Body of pancreas (tissue), 4 donors: ENCODE measurements around the gene TNFAIP2. TPM values are rescaled to one million over a fixed set of nuclear protein-coding genes. Genes with fewer than 3 reads are reported as not detected.

Source experiments
- ATAC-seq: fragments of 150-250 bp; one replicate; pipeline ENCODE4 v1.9.1; 2016
- DNase-seq, 4 donors: peaks; one replicate each; pipeline ENCODE4 v3.0.0-alpha.2; 2019
- H3K27ac ChIP-seq, 4 donors: fragments of 200-600 bp; sonication (generic); 1 replicate in 3 of 4; 2 replicates in 1 of 4; pipeline versions ENCODE4 v1.5.1 to v1.6.1; 2016 to 2019; ENCODE audit warnings: mild to moderate bottlenecking in 1 of 4, mixed read lengths in 1 of 4, moderate library complexity in 1 of 4
- H3K27me3 ChIP-seq, 2 donors: fragments of 200-600 bp; sonication (generic); one replicate each; pipeline ENCODE4 v1.6.0; 2016; ENCODE audit warnings: mild to moderate bottlenecking in 1 of 2
- H3K36me3 ChIP-seq, 2 donors: fragments of 200-600 bp; sonication (generic); replicated peaks in 1 of 2; 2 replicates each; pipeline ENCODE4 v1.5.1; 2016; ENCODE audit warnings: low read depth in 2 of 2; ENCODE audit not compliant: insufficient read depth in 1 of 2
- H3K4me1 ChIP-seq: fragments of 200-600 bp; sonication (generic); one replicate; pipeline ENCODE4 v1.6.0; 2016
- H3K4me3 ChIP-seq, 2 donors: fragments of 200-600 bp; sonication (generic); 1 replicate in 1 of 2; 2 replicates in 1 of 2; pipeline ENCODE4 v1.5.1; 2016 to 2019
- H3K9me3 ChIP-seq, 3 donors: fragments of 200-600 bp; sonication (generic); 1 replicate in 2 of 3; 2 replicates in 1 of 3; pipeline ENCODE4 v1.5.1; 2016
- CTCF ChIP-seq, 7 experiments: fragments of 450-650 bp in 4 of 7; fragments of 200-600 bp in 3 of 7; sonication (generic) in 3 of 7; IDR thresholded peaks; one replicate each; pipeline ENCODE4 v1.5.1; 2016 to 2019; ENCODE audit warnings: antibody characterized with exemption in 7 of 7
- POLR2A ChIP-seq, 3 donors: fragments of 450-650 bp; IDR thresholded peaks; one replicate each; pipeline ENCODE4 v1.6.1; 2016; ENCODE audit warnings: antibody characterized with exemption in 3 of 3, mild to moderate bottlenecking in 2 of 3
- WGBS, 2 donors: methylation state at CpG; one replicate each; pipeline ENCODE4 v1.1.5; 2017; 5-methylcytosine and 5-hydroxymethylcytosine counted together
- intact Hi-C: fragments of 100-400 bp; cut with DNase I; formaldehyde crosslinking; loops from one replicate; pipeline ENCODE4 v1.15.1; 2023
- total RNA-seq, 2 donors: library from RNA; depleted of rRNA; stranded (reverse); fragments of >200 nt; gene quantifications; one replicate each; pipeline ENCODE4 v1.1.0, GENCODE V29; 2016

The TNFAIP2 gene
- total RNA-seq, 2 donors from 2014 or later: 22.1 to 75.5 TPM

GRCh38 chr14:103086771-103087342, 36.4 kb upstream of the TNFAIP2 start:
- no peak for DNase-seq
- intact Hi-C loops: no loop called here
- H3K4me1 ChIP-seq: peaks cover 10% of the 10 kb centered on the region
- no peaks in the 10 kb centered on the region for H3K36me3 ChIP-seq
- ATAC-seq: no peak
- no peak overlapping the region for H3K27ac ChIP-seq
- WGBS, 2 donors: 38 to 67% methylated on average over 2 to 8 of the region's 8 CpGs
- H3K27me3 ChIP-seq: peaks cover 0 to 9% of the 10 kb centered on the region in 2 donors
- TF ChIP-seq POLR2A (IDR thresholded peaks at IDR 0.05) (no peak), CTCF (IDR thresholded peaks at IDR 0.05) (no peak)
- no peaks in the 10 kb centered on the region for H3K9me3 ChIP-seq
- no peak overlapping the region for H3K4me3 ChIP-seq

- no peaks in the 10 kb centered on the region for H3K9me3 ChIP-seq
- ATAC-seq: no peak
- intact Hi-C loops: no loop called here
- DNase-seq: no peak
- peaks cover 0 to 9% of the 10 kb centered on the region in 2 donors for H3K27me3 ChIP-seq
- no peak overlapping the region for H3K4me3 ChIP-seq
- no peaks in the 10 kb centered on the region for H3K36me3 ChIP-seq
- 44 to 59% methylated on average over 9 to 13 of the region's 13 CpGs for WGBS, 2 donors
- TF ChIP-seq POLR2A (IDR thresholded peaks at IDR 0.05): no peak
- TF ChIP-seq CTCF (IDR thresholded peaks at IDR 0.05): no peak
- no peak overlapping the region for H3K27ac ChIP-seq
- H3K4me1 ChIP-seq: peaks cover 11% of the 10 kb centered on the region
Observed at GRCh38 chr14:103087343-103087835, 35.9 kb upstream of the TNFAIP2 start.

- Histone ChIP-seq H3K27me3 (peaks cover 0 to 5% of the 10 kb centered on the region in 2 donors), H3K27ac (no peak overlapping the region), H3K36me3 (no peaks in the 10 kb centered on the region), H3K4me1 (peaks cover 11% of the 10 kb centered on the region), H3K4me3 (no peak overlapping the region), H3K9me3 (no peaks in the 10 kb centered on the region)
- no peak for DNase-seq
- ATAC-seq: no peak
- TF ChIP-seq CTCF (IDR thresholded peaks at IDR 0.05) (no peak), POLR2A (IDR thresholded peaks at IDR 0.05) (no peak)
- intact Hi-C loops: no loop called here
- WGBS, 2 donors: 82 to 84% methylated on average over 4 to 6 of the region's 6 CpGs
Observed at GRCh38 chr14:103088921-103089320, 34.3 kb upstream of the TNFAIP2 start.

- intact Hi-C loops: no loop called here
- no peak overlapping the region for H3K27ac ChIP-seq
- H3K36me3 ChIP-seq: no peaks in the 10 kb centered on the region
- DNase-seq (no peak), ATAC-seq (no peak)
- WGBS, 2 donors: 91 to 92% methylated on average over 20 to 27 of the region's 28 CpGs
- TF ChIP-seq CTCF (IDR thresholded peaks at IDR 0.05) (no peak), POLR2A (IDR thresholded peaks at IDR 0.05) (no peak)
- no peaks in the 10 kb centered on the region for H3K9me3 ChIP-seq
- H3K27me3 ChIP-seq: no peaks in the 10 kb centered on the region
- peaks cover 11% of the 10 kb centered on the region for H3K4me1 ChIP-seq
- H3K4me3 ChIP-seq: no peak overlapping the region
Observed at GRCh38 chr14:103089386-103090335, 33.6 kb upstream of the TNFAIP2 start.
